ENCODE results near the gene MGAT5. TPM values are rescaled to one million over a fixed set of nuclear protein-coding genes. Genes with fewer than 3 reads are reported as not detected.

MGAT5 gene
- total RNA-seq, 1 experiment from 2014 or later = 22.1 TPM

DNA sequence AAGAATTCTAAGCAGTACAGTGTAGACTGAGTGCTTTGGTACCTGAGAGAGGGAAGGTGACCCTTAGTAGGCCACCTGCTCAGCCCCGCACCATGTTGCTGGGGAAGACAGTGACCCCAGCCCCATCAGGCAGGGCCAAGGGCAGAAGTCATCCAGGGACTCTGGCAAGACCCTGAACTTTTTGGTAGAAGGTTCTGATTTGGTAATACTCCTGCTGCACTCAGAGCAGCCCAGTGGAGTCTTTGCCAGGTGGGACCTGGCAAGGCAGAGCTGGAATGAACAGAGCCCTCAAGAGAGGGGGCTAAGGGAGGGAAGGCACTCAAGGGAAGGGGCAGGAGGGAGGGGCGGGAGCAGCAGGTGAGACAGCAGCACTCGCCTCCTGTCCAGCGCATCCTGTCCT is 191.2 kb downstream of the MGAT5 start:
- POLR2A ChIA-PET = no interaction called here
- no peaks in the 10 kb centered on the region for H3K9me3 Mint-ChIP-seq (ENCODE audit: unreplicated experiment)

DNA sequence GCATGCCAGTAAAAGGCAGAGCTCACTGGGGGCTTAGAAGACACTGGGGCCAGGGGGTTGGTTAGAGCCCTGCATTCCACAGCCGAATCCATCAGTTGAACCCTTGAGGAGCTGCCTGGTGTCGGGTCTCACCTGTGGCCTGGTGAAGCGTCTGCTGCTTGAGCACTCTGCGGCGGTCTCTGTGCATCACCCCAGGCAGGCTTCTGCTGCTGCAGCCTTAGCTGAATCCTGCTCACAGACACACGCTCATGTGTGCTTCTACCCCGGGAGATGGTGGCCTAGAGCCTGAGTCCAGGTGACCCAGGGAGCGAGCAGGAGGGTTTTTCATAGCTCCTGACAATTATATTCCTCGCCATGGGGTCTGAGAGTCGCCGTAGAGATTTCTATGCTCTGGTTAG is 192.1 kb downstream of the MGAT5 start:
- POLR2A ChIA-PET = no interaction called here

More for the DNA sequence above, 191.2 kb downstream of the MGAT5 start:
- Mint-ChIP-seq H3K27ac (ENCODE audit: unreplicated experiment) (no peak overlapping the region), H3K4me1 (ENCODE audit: low read depth, unreplicated experiment) (no peaks in the 10 kb centered on the region), H3K4me3 (ENCODE audit: unreplicated experiment) (no peak overlapping the region), H3K27me3 (ENCODE audit: insufficient read depth, unreplicated experiment) (no peaks in the 10 kb centered on the region), H3K36me3 (ENCODE audit: insufficient read depth, unreplicated experiment) (peaks cover 15% of the 10 kb centered on the region)
- H3K4me3 ChIP-seq (ENCODE audit: low read depth, low read length) = no peak overlapping the region
- peaks cover 1% of the 10 kb centered on the region; the same call in 1 of the 2 replicates for H3K36me3 ChIP-seq (ENCODE audit: control insufficient read depth, insufficient read depth, low read length)
- no peaks in the 10 kb centered on the region for H3K27me3 ChIP-seq (replicated peaks; ENCODE audit: control insufficient read depth, insufficient read depth, low read length)
- CTCF ChIA-PET = no interaction called here
- TF ChIP-seq, protein P1, sequence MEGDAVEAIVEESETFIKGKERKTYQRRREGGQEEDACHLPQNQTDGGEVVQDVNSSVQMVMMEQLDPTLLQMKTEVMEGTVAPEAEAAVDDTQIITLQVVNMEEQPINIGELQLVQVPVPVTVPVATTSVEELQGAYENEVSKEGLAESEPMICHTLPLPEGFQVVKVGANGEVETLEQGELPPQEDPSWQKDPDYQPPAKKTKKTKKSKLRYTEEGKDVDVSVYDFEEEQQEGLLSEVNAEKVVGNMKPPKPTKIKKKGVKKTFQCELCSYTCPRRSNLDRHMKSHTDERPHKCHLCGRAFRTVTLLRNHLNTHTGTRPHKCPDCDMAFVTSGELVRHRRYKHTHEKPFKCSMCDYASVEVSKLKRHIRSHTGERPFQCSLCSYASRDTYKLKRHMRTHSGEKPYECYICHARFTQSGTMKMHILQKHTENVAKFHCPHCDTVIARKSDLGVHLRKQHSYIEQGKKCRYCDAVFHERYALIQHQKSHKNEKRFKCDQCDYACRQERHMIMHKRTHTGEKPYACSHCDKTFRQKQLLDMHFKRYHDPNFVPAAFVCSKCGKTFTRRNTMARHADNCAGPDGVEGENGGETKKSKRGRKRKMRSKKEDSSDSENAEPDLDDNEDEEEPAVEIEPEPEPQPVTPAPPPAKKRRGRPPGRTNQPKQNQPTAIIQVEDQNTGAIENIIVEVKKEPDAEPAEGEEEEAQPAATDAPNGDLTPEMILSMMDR (IDR thresholded peaks at IDR 0.05; ENCODE audit: insufficient read depth in 1 of 2, low read depth in 1 of 2, low read length in 1 of 2, severe bottlenecking in 1 of 2, unreplicated experiment in 1 of 2) = no peak
- no peak for DNase-seq
- no peaks in the 10 kb centered on the region for H3K4me1 ChIP-seq
- intact Hi-C loops (cut with micrococcal nuclease; ENCODE audit: unreplicated experiment) = no loop called here
- H3K9me3 ChIP-seq = no peaks in the 10 kb centered on the region
- no TSS peak for BruUV-seq (replicated peaks)

DNA sequence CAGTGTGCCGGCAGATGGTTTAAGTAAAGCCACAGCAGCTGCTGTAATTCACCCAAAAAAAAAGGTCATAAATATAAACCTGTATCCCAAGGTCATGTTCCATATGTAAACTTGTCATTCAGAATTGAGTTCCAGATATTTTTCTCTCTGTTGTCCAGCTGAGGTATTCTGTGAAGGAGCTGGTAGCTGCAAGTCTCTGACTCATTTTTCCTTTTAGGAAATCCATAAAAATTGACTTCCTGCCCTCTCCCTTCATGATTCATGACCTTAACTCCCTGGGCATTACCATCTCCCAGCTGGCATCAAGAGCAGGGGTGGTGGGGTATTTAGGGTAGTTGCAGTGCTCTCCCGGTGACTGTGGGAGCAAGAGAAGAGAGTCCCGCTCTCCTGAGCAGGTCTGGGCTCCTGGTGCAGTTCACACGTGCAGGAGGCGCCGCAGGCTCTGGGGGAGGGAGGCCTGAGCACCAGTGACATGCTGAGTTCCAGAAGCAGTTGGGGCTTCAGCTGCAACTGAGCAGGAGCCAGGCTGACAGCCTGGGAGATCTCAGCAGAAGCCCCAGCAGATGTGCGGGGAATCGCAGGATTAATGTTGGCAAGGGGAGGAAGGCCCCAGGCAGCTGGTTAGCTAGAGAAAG is 192.6 kb downstream of the MGAT5 start:
- peaks cover 1% of the 10 kb centered on the region for H3K36me3 ChIP-seq (ENCODE audit: control insufficient read depth, insufficient read depth, low read length)
- no peaks in the 10 kb centered on the region for H3K9me3 Mint-ChIP-seq (ENCODE audit: unreplicated experiment)
- H3K4me3 ChIP-seq (ENCODE audit: low read depth, low read length) = no peak overlapping the region
- POLR2A ChIA-PET = no interaction called here
- peaks cover 7% of the 10 kb centered on the region for H3K4me1 Mint-ChIP-seq (ENCODE audit: low read depth, unreplicated experiment)
- H3K36me3 Mint-ChIP-seq (ENCODE audit: insufficient read depth, unreplicated experiment) = peaks cover 29% of the 10 kb centered on the region
- no peak overlapping the region for H3K27ac Mint-ChIP-seq (ENCODE audit: unreplicated experiment)
- intact Hi-C loops (cut with micrococcal nuclease; ENCODE audit: unreplicated experiment) = no loop called here
- no peaks in the 10 kb centered on the region for H3K9me3 ChIP-seq
- CTCF ChIA-PET = no interaction called here
- H3K27me3 ChIP-seq (replicated peaks; ENCODE audit: control insufficient read depth, insufficient read depth, low read length) = no peaks in the 10 kb centered on the region
- H3K27me3 Mint-ChIP-seq (ENCODE audit: insufficient read depth, unreplicated experiment) = no peaks in the 10 kb centered on the region
- no TSS peak for BruUV-seq (replicated peaks)
- no peak overlapping the region for H3K4me3 Mint-ChIP-seq (ENCODE audit: unreplicated experiment)
- no peaks in the 10 kb centered on the region for H3K4me1 ChIP-seq
- no peak for DNase-seq
- TF ChIP-seq, protein P1 (IDR thresholded peaks at IDR 0.05; ENCODE audit: insufficient read depth in 1 of 2, low read depth in 1 of 2, low read length in 1 of 2, severe bottlenecking in 1 of 2, unreplicated experiment in 1 of 2) = no peak

More for the DNA sequence above, 192.1 kb downstream of the MGAT5 start:
- CTCF ChIA-PET = no interaction called here
- no peak for DNase-seq
- peaks cover 24% of the 10 kb centered on the region for H3K36me3 Mint-ChIP-seq (ENCODE audit: insufficient read depth, unreplicated experiment)
- H3K27me3 Mint-ChIP-seq (ENCODE audit: insufficient read depth, unreplicated experiment) = no peaks in the 10 kb centered on the region
- H3K4me3 Mint-ChIP-seq (ENCODE audit: unreplicated experiment) = no peak overlapping the region
- BruUV-seq (replicated peaks) = no TSS peak
- peaks cover 7% of the 10 kb centered on the region for H3K4me1 Mint-ChIP-seq (ENCODE audit: low read depth, unreplicated experiment)
- TF ChIP-seq, protein P1 (IDR thresholded peaks at IDR 0.05; ENCODE audit: insufficient read depth in 1 of 2, low read depth in 1 of 2, low read length in 1 of 2, severe bottlenecking in 1 of 2, unreplicated experiment in 1 of 2) = no peak
- no peaks in the 10 kb centered on the region for H3K9me3 ChIP-seq
- H3K9me3 Mint-ChIP-seq (ENCODE audit: unreplicated experiment) = no peaks in the 10 kb centered on the region
- no peaks in the 10 kb centered on the region for H3K4me1 ChIP-seq
- H3K36me3 ChIP-seq (ENCODE audit: control insufficient read depth, insufficient read depth, low read length) = peaks cover 1% of the 10 kb centered on the region
- no peak overlapping the region for H3K27ac Mint-ChIP-seq (ENCODE audit: unreplicated experiment)
- no peak overlapping the region for H3K4me3 ChIP-seq (ENCODE audit: low read depth, low read length)
- no peaks in the 10 kb centered on the region for H3K27me3 ChIP-seq (replicated peaks; ENCODE audit: control insufficient read depth, insufficient read depth, low read length)
- intact Hi-C loops (cut with micrococcal nuclease; ENCODE audit: unreplicated experiment) = no loop called here

All from Caco-2 (cell line).